ENCODE results near the gene GAN. TPM values are rescaled to one million over a fixed set of nuclear protein-coding genes. Genes with fewer than 3 reads are reported as not detected.
A peak's percentile ranks its signal among the peaks of the same experiment; 100 is the strongest.

GAN gene
- total RNA-seq, 1 donor from 2014 or later = 20.9 TPM

- H3K36me3 Mint-ChIP-seq (ENCODE audit: low read depth, unreplicated experiment) = peaks cover 4% of the 10 kb centered on the region
- no peak for TF ChIP-seq EZH2 (IDR thresholded peaks at IDR 0.05; ENCODE audit: insufficient read depth, low read length)
- no peak for TF ChIP-seq CTCF (IDR thresholded peaks at IDR 0.05; ENCODE audit: insufficient read depth, low read depth, low read length)
- H3K9me3 Mint-ChIP-seq (ENCODE audit: unreplicated experiment) = no peaks in the 10 kb centered on the region
- Histone ChIP-seq H3K9me3 (ENCODE audit: insufficient read depth, low read depth, low read length) (no peaks in the 10 kb centered on the region), H3K36me3 (ENCODE audit: insufficient read depth, low read length) (no peaks in the 10 kb centered on the region), H2AFZ (ENCODE audit: low read depth, low read length) (peak overlapping the region; percentile 79), H3K79me2 (ENCODE audit: insufficient read depth, low read length) (peaks cover 68% of the 10 kb centered on the region), H3K27me3 (ENCODE audit: insufficient read depth, low read length) (no peaks in the 10 kb centered on the region), H4K20me1 (ENCODE audit: insufficient read depth, low read length) (peaks cover 26% of the 10 kb centered on the region), H3K27ac (ENCODE audit: low read depth, low read length) (peak overlapping the region; percentile 77), H3K4me3 (ENCODE audit: insufficient read depth, low read depth, low read length) (peak overlapping the region; percentile 90), H3K4me1 (ENCODE audit: insufficient read depth, low read length) (peaks cover 37% of the 10 kb centered on the region), H3K9ac (ENCODE audit: low read length) (peak overlapping the region; percentile 84), H3K4me2 (ENCODE audit: low read length) (peak overlapping the region; percentile 96)
- H3K4me1 Mint-ChIP-seq (ENCODE audit: low read depth, unreplicated experiment) = peaks cover 28% of the 10 kb centered on the region
- peak overlapping the region; percentile 85 for H3K27ac Mint-ChIP-seq (ENCODE audit: unreplicated experiment)
- FAIRE-seq = no peak
- H3K4me3 Mint-ChIP-seq (ENCODE audit: unreplicated experiment) = peak overlapping the region; percentile 92
- no peaks in the 10 kb centered on the region for H3K27me3 Mint-ChIP-seq (ENCODE audit: low read depth, unreplicated experiment)
- peak; percentile 32 for DNase-seq (ENCODE audit: low read depth)
These were observed 761 bp downstream of the GAN start for GRCh38 chr16:81315271-81316175.

GRCh38 chr16:81316176-81316496 lies 1.4 kb downstream of the GAN start:
- H3K4me1 Mint-ChIP-seq (ENCODE audit: low read depth, unreplicated experiment) = peaks cover 34% of the 10 kb centered on the region
- no peak for FAIRE-seq
- peaks cover 73% of the 10 kb centered on the region for H3K79me2 ChIP-seq (ENCODE audit: insufficient read depth, low read length)

More at GRCh38 chr16:81316176-81316496, 1.4 kb downstream of the GAN start:
- Mint-ChIP-seq H3K4me3 (ENCODE audit: unreplicated experiment) (peak overlapping the region; percentile 92), H3K36me3 (ENCODE audit: low read depth, unreplicated experiment) (peaks cover 4% of the 10 kb centered on the region), H3K27me3 (ENCODE audit: low read depth, unreplicated experiment) (no peaks in the 10 kb centered on the region), H3K27ac (ENCODE audit: unreplicated experiment) (peak overlapping the region; percentile 85), H3K9me3 (ENCODE audit: unreplicated experiment) (no peaks in the 10 kb centered on the region)
- Histone ChIP-seq H3K4me3 (ENCODE audit: insufficient read depth, low read depth, low read length) (peak overlapping the region; percentile 90), H2AFZ (ENCODE audit: low read depth, low read length) (peak overlapping the region; percentile 57), H3K4me2 (ENCODE audit: low read length) (peak overlapping the region; percentile 96), H3K4me1 (ENCODE audit: insufficient read depth, low read length) (peaks cover 37% of the 10 kb centered on the region), H3K9ac (ENCODE audit: low read length) (peak overlapping the region; percentile 84), H4K20me1 (ENCODE audit: insufficient read depth, low read length) (peaks cover 30% of the 10 kb centered on the region), H3K36me3 (ENCODE audit: insufficient read depth, low read length) (no peaks in the 10 kb centered on the region), H3K9me3 (ENCODE audit: insufficient read depth, low read depth, low read length) (no peaks in the 10 kb centered on the region), H3K27me3 (ENCODE audit: insufficient read depth, low read length) (no peaks in the 10 kb centered on the region), H3K27ac (ENCODE audit: low read depth, low read length) (no peak overlapping the region)
- TF ChIP-seq EZH2 (IDR thresholded peaks at IDR 0.05; ENCODE audit: insufficient read depth, low read length) = no peak
- no peak for TF ChIP-seq CTCF (IDR thresholded peaks at IDR 0.05; ENCODE audit: insufficient read depth, low read depth, low read length)
- no peak for DNase-seq (ENCODE audit: low read depth)

Data from astrocyte (in vitro differentiated cells and primary cell).